ENCODE data around the gene ARID3B.

DNA sequence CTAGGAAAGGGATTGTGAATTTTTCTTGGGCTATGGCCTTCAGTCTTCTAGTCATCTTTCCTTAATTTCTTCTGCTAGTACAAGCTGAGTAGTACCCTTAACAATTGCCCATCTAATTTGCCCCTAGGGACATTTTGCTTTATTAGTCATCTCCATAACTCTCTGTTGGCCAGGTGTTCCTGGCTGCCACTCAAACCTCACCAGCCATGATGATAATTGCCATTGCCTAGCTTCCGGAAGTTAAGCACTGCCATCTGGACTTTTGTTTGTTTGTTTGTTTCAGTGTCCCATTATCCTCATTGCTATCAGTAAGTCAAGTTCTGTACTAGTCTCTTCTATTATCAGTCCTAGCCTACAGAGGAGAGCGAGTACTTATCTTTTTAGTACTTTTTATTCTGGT lies 43.4 kb upstream of the ARID3B start:
- TF ChIP-seq EZH2 (IDR thresholded peaks at IDR 0.05; ENCODE audit: low read length, missing control alignments), result no peak
- TF ChIP-seq, protein P1, sequence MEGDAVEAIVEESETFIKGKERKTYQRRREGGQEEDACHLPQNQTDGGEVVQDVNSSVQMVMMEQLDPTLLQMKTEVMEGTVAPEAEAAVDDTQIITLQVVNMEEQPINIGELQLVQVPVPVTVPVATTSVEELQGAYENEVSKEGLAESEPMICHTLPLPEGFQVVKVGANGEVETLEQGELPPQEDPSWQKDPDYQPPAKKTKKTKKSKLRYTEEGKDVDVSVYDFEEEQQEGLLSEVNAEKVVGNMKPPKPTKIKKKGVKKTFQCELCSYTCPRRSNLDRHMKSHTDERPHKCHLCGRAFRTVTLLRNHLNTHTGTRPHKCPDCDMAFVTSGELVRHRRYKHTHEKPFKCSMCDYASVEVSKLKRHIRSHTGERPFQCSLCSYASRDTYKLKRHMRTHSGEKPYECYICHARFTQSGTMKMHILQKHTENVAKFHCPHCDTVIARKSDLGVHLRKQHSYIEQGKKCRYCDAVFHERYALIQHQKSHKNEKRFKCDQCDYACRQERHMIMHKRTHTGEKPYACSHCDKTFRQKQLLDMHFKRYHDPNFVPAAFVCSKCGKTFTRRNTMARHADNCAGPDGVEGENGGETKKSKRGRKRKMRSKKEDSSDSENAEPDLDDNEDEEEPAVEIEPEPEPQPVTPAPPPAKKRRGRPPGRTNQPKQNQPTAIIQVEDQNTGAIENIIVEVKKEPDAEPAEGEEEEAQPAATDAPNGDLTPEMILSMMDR (conservative IDR thresholded peaks at IDR 0.05 in 1 of 2, IDR thresholded peaks at IDR 0.05 in 1 of 2; ENCODE audit: low read depth in 1 of 2, low read length in 2 of 2), result no peak
